Heart left ventricle (tissue), 13 donors: ENCODE data around the gene WRAP73.

Experiments used
- POLR2A ChIP-seq, 2 donors: fragments of 450-650 bp; IDR thresholded peaks; one replicate each; pipeline ENCODE4 v1.6.1; 2017; ENCODE audit warnings: antibody characterized with exemption in 2 of 2, mild to moderate bottlenecking in 2 of 2, moderate library complexity in 2 of 2
- TF ChIP-seq, protein P1 (sequence below), 12 donors: fragments of 200-600 bp; sonication (generic) in 4 of 12; IDR thresholded peaks; one replicate each; pipeline versions ENCODE4 v1.5.0 to v1.8.0; 2018 to 2022; ENCODE audit warnings: antibody characterized with exemption in 12 of 12, mild to moderate bottlenecking in 5 of 12
- donor health status: ischemic (EF 13 %, LVEDD 7.1; RV severe dilation, severe dysfunction).
- donor health status: DM: no; HTN: yes; CAD: no.
- donor health status: DM: no; HTN: no; CAD: no.
- donor health status: ischemic (EF 25% LVEDD 6.9; RV normal size, moderate dysfunction).
- donor health status: ischemic (EF 25% LVEDD 5.7; RV mildly dilated, moderate dysfunction).
- donor health status: ischemic (EF 35%, LVEDD 5.7; RV mildly dilated, moderate dysfunction).
- donor health status: nonischemic (EF 11% LVEDD 7.7; RV severe dilation, severe dysfunction).
- donor health status: DM: yes; HTN: yes; CAD: no.
- donor health status: PGD.
- donor health status: ischemic (EF 29% LVEDD 5.4; RV normal size, mild dysfunction).
- donor health status: nonischemic (EF 23%, LVEDD 6.1; RV moderate dilation, normal function).

- TF ChIP-seq, protein P1, sequence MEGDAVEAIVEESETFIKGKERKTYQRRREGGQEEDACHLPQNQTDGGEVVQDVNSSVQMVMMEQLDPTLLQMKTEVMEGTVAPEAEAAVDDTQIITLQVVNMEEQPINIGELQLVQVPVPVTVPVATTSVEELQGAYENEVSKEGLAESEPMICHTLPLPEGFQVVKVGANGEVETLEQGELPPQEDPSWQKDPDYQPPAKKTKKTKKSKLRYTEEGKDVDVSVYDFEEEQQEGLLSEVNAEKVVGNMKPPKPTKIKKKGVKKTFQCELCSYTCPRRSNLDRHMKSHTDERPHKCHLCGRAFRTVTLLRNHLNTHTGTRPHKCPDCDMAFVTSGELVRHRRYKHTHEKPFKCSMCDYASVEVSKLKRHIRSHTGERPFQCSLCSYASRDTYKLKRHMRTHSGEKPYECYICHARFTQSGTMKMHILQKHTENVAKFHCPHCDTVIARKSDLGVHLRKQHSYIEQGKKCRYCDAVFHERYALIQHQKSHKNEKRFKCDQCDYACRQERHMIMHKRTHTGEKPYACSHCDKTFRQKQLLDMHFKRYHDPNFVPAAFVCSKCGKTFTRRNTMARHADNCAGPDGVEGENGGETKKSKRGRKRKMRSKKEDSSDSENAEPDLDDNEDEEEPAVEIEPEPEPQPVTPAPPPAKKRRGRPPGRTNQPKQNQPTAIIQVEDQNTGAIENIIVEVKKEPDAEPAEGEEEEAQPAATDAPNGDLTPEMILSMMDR (IDR thresholded peaks at IDR 0.05) = no peak
- TF ChIP-seq POLR2A (IDR thresholded peaks at IDR 0.05) = no peak
Observed at GRCh38 chr1:3594706-3595377, 55.1 kb downstream of the WRAP73 start.
